HCT116 (cell line): ENCODE data around the gene ARHGAP31.

Source experiments
- CEBPB ChIP-seq: IDR thresholded peaks from 2 replicates; pipeline ENCODE4 v1.6.1; 2012; ENCODE audit warnings: low read depth
- EZH2 ChIP-seq: fragments of 200-600 bp; sonication (generic); IDR thresholded peaks from 2 replicates; pipeline ENCODE4 v1.6.1; 2017; ENCODE audit warnings: antibody characterized with exemption, mixed run types
- FOSL1 ChIP-seq: IDR thresholded peaks from 2 replicates; pipeline ENCODE4 v1.6.1; 2012; ENCODE audit warnings: low read depth
- POLR2A ChIP-seq: IDR thresholded peaks from 2 replicates; pipeline ENCODE4 v1.7.0; 2011; ENCODE audit warnings: borderline replicate concordance; ENCODE audit not compliant: insufficient read depth, insufficient read length; ENCODE audit errors: extremely low read depth
- POLR2AphosphoS5 ChIP-seq: IDR thresholded peaks from 2 replicates; pipeline ENCODE4 v1.6.1; 2011; ENCODE audit warnings: mild to moderate bottlenecking, low read depth, low read length, moderate library complexity
- RAD21 ChIP-seq: IDR thresholded peaks from 2 replicates; pipeline ENCODE4 v1.6.1; 2012; ENCODE audit warnings: low read depth, mild to moderate bottlenecking
- YY1 ChIP-seq: IDR thresholded peaks from 2 replicates; pipeline ENCODE4 v1.6.1; 2011; ENCODE audit warnings: low read length, low read depth, moderate library complexity, mild to moderate bottlenecking; ENCODE audit not compliant: insufficient replicate concordance; ENCODE audit errors: extremely low read depth
- ZNF274 ChIP-seq: fragments of 200-500 bp; sonication (Bioruptor generic); IDR thresholded peaks from 2 replicates; pipeline ENCODE4 v1.6.1; 2014; ENCODE audit warnings: mild to moderate bottlenecking, low read depth, low read length, inconsistent platforms
- TF ChIP-seq, protein P1 (sequence below), 3 experiments: fragments of 200-600 bp in 1 of 3; sonication (generic) in 1 of 3; IDR thresholded peaks in 2 of 3; conservative IDR thresholded peaks in 1 of 3; 2 replicates each; pipeline ENCODE4 v1.5.1; 2012 to 2017; ENCODE audit warnings: low read depth in 2 of 3, low read length in 2 of 3, antibody characterized with exemption in 1 of 3, borderline replicate concordance in 1 of 3, control low read depth in 1 of 3, mild to moderate bottlenecking in 1 of 3, mixed read lengths in 1 of 3, mixed run types in 1 of 3, moderate library complexity in 1 of 3; ENCODE audit not compliant: insufficient read depth in 1 of 3
- TF ChIP-seq, protein P2 (sequence below): IDR thresholded peaks from 2 replicates; pipeline ENCODE4 v1.6.1; 2012

DNA sequence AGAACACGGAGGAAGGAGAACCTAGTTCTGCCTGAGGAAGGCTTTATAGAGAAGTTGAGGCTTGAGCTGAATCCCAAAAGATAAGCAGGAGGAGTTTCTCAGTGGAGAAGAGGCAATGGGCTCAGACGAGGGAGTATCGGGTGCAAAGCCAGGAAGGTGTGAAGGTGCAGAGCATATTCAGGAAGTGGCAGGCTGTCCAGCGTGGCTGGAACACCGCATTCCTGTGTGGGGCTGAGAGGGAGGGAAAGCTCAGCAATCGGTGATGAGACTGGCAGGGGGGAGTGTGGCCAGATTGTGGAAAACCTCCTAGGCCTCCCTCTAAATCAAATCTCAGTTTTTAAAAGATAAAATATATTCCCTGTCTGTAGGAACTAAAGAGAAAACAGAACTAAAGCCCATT lies 63.0 kb downstream of the ARHGAP31 start:
- TF ChIP-seq, protein P1, sequence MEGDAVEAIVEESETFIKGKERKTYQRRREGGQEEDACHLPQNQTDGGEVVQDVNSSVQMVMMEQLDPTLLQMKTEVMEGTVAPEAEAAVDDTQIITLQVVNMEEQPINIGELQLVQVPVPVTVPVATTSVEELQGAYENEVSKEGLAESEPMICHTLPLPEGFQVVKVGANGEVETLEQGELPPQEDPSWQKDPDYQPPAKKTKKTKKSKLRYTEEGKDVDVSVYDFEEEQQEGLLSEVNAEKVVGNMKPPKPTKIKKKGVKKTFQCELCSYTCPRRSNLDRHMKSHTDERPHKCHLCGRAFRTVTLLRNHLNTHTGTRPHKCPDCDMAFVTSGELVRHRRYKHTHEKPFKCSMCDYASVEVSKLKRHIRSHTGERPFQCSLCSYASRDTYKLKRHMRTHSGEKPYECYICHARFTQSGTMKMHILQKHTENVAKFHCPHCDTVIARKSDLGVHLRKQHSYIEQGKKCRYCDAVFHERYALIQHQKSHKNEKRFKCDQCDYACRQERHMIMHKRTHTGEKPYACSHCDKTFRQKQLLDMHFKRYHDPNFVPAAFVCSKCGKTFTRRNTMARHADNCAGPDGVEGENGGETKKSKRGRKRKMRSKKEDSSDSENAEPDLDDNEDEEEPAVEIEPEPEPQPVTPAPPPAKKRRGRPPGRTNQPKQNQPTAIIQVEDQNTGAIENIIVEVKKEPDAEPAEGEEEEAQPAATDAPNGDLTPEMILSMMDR (IDR thresholded peaks at IDR 0.05 in 2 of 3, conservative IDR thresholded peaks at IDR 0.05 in 1 of 3; ENCODE audit: borderline replicate concordance in 1 of 3, insufficient read depth in 1 of 3, low read depth in 2 of 3, low read length in 2 of 3) = no peak
- no peak for TF ChIP-seq POLR2A
- TF ChIP-seq EZH2 = no peak
- TF ChIP-seq YY1 = no peak
- no peak for TF ChIP-seq CEBPB
- TF ChIP-seq FOSL1 = no peak
- TF ChIP-seq, protein P2, sequence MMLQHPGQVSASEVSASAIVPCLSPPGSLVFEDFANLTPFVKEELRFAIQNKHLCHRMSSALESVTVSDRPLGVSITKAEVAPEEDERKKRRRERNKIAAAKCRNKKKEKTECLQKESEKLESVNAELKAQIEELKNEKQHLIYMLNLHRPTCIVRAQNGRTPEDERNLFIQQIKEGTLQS = no peak
- no peak for TF ChIP-seq POLR2AphosphoS5
- TF ChIP-seq ZNF274 = no peak
- TF ChIP-seq RAD21 = no peak
